Measurements from ENCODE around the gene ERH.

Gene ERH

DNA sequence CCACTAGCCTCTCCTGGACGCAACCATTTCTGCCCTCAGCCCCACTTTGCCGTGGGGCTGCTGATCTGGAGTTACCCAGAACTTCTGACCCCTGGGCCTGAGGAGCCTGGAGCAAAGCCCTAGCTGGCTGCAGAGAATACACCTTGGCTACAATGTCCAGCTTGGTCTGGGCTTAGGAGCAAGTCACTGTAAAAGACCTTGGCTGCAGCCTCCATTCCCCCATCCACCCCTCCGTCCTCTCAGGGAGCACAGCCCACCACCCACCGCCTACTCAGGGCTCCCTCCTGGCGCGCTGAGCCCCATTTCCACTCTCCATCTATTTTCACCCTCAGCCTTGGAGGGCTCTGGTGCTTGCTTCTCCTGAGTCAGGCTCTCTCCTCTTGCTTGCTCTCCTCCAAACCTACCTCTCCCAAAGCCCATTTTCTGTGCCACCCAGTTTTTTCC, 42.9 kb downstream of the ERH start:
- no peak for DNase-seq

DNA sequence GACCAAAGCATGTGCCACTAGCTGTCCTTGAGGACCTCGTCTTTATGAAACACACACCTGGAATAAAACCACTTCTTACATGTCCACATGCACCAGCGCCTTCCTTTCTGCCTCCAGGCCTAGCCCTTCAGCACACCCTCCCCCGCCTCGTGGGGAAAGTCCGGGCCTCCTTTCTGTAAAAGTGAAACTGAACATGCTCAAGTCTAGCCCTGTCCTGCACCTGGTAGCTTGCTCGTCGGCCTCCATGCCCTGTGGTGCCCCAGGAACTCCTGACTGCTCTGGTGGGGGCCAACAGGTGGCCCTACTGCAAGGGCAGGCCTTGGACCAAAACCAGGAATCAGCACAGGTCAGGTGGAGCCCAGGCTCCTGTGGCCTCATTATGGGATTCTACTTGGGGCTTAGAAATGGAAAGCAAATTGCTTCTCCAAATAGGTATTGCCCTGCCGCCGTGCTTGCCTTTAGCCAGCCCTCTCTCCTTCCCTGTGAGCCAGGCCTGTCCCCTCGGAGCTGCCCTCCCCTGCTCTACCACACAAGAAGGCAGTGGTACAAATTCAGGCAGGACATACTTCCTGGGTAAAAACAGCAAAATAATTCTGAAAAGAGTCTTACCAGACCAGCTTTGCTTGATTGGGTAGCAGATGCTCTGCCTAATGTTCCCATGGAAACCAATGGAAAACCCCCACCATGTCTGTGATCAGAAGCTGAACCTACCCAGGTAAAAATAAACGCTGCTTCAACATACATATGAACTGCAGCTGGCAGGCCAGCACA, 43.5 kb downstream of the ERH start:
- no peak for DNase-seq

DNA sequence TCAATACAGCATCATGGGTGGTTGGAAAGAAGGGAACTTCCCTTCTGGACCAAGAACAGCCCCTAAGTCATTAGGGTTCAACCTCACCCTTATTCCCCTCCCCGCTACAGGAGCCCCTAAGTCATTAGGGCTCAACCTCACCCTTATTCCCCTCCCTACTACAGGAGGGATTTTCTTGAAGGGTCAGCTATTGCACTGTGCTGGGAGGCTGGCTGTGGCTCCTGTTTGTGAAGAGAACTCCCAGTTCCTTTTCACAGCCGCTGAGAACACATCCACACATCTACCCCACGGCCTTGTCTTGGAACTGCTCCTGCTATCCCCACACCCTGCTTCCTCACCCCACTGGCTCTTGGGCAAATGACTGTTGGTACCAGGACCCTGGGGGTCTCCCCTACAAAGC, 44.9 kb downstream of the ERH start:
- no peak for DNase-seq

DNA sequence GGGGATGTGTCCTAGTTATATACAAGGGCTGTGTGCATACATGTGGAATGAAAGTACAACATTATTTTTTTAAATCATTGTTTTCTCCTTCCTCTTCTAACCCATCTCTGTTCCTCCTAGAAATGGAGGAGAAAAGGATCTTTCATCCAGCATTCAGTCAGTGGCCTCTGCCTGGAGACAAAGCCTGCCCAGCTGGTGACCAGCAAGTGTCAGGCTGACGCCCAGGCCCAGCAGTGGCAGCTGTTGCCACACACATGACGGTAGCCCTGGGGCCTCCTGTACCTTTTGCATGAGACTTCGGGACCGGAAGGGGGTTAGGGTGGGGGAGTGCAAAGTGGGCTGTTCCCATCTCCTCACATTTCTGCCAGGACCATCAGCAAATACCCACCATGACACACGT, 46.2 kb downstream of the ERH start:
- no peak for DNase-seq

DNA sequence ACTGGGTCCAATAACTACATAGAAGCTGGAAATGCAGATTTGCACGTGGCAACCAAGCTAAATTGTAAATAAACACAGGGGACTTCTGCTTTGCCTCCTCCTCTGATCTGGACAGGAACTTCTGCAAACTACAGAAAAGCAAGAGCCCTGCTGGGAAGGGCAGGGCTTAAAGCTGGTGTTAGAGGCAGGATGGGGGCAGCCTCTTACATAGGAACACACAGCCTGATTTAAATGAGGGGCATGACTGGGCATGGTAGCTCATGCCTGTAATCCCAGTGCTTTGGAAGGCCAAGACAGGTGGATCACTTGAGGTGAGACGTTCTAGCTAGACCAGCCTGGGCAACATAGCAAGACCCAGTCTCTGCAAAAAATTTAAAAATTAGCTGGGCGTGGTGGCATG, 46.7 kb downstream of the ERH start:
- no peak for DNase-seq

DNA sequence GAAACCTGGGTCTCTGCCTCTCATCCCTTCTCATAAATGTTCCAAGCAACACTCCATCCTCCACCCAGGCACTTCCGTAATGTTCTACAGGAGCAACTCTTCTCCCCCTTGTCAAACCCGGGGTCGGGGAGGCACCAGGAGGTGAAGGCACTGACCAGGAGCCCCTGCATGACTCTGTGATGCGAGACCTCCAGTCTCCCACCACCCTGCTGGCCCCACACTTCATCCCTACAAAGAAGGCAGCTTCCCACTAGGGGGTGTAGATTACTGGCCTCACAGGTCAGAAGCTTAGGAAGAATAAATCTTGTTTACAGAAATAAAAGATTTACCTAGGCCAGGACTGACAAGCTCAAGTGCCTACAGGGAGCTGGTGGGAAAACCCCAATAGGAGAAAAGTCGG, 47.2 kb downstream of the ERH start:
- no peak for DNase-seq

DNA sequence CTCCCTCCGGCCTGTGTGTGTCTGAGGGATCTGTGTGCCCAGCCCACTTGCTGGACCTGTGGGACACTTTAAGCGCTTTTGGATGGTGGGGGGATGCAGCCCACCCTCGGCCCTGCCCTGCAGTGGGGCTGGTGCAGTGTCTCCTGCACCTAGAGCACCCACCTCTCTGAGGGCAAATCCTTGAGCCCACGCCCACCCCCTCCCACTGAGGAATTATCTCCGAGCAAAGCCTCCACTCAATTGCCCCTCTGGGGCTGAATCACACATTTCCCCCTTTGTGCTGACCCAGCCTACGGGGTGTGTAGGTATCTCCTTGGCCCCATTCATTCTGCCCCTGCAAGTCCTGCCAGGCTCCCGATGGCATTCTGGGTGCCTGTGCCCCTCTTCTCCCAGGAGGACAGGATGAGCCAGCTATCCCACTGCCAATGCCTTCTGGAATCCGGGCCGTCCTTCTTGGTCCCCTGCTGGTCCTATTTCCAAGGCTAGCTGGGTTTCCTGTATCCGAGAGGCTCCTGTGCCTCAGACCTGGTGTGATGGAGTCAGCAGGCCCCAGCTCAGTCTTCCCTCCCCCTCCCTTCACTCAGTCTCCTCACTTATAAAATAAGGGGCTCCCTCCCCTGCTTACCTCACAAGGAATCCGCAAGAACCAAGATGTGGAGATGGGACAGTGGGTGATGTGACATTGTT, 48.9 kb downstream of the ERH start:
- no peak for DNase-seq

DNA sequence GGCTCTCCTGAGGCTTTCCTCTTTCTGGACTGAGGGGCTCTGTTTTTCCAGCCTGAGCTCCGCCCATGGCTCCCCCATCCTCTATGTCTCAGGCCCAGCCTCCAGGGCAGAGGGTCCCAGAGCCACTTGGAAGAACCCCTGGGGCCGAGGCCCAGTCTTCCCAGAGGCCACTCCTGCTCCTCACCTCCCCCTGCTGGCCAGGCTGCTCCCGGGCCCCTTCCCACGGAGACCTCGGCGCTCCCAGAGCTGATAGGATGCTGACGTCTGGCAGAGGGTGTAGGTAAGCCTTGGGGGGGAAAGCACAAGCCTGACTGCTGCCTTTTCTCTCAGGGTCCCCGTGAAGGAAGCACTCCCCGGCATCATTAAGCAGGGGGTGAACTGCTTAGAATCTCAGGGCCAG, 51.4 kb downstream of the ERH start:
- no peak for DNase-seq

DNA sequence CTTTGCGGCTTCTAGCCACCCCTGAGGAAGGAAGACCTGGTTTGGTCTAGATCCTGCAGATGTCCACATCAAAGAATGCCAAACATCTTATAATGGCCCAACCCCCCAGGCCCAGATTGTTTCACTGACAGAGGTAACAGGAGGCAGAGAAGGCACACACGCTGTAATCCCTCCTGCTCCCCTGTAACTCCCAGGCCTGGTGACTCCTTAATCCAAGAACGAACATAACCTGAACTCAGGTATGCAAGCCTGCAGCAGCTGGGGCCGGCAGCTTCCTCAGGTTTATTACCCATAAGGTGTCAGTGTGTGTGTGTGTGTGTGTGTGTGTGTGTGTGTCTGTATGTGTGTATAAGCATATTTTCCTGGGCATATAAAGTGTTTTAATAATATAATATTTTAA, 52.7 kb downstream of the ERH start:
- no peak for DNase-seq

DNA sequence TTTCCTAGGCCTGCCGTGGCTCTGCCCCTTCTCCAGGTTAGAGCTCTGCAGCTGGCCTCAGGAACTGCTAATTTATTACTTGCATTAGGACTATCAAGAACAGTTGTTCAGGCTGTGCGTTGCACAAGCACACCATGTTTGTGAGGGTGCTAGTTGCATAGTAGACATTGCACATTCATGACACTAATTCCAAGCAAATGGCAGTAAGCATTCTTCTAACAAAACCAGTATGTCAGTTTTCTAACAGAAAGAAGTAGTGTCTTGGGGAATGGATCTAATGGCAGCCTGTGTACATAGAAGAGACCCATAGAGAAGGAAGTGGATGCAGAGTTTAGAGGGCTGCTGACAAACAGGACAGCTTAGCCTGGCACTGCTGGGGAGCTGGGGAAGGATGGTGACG, 53.9 kb downstream of the ERH start:
- DNase-seq = no peak

DNA sequence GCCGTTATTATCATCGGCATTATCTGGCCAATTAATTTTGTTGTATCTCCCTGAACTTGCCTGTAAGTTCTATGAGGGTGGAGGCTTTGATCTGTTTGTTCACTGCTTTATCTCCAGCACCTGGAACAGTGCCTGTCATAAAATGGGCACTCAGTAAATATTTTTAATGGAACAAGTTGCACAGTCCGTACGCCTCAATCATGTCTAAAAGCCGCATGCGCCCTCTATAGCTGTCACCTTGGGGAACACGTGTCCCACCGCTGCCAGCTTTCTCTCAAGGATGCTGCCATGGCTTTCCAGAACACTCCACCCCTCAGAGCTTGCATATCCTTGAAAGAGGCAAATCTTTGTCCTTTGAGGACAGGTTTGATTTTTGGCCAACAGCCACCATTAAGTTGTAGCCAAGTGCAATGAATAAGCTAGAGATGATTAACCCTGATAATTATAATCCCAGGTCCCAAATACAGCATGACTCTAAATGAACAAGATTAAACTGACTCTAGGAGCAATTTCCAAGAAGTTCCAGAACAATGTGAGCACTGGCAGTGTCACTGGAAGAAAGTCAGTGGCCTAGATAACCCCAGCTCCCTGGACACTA, 55.1 kb downstream of the ERH start:
- DNase-seq = no peak

DNA sequence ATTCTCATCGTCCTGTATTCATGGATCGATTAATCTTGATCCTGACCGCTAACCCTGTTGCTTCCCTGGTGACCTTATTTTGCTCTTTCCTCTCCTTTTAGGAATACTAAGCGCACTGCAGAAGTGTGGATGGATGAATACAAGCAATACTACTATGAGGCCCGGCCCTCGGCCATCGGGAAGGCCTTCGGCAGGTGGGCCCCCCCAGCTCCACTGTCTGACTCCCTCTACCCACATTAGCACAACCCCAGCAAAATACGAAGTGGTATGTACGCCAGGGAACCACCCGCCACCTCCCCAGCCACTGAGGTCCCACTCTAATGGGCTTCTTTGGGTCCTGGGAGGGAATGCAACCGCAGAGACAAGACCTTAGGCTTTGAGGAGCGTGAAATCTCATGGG, 58.7 kb downstream of the ERH start:
- no peak for DNase-seq

DNA sequence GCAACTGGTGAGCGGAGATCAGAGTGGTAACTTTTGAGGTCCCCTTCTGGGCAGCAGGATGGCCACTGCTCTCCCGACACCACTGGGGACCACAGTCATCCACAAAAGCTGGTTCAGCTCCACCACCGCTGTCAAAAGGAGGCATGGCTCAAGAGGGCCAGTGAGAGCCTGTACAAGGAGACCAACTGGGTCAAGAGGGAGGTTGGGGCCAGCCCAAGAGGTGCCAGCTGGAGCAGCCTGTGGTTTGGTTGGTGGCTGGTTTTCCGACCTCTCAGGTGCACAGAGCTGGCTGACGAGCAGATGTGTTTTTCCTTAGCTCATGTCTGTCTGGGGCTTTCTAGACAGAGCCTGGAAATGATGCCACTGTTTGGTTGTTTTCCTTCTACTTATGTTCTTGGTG, 60.1 kb downstream of the ERH start:
- no peak for DNase-seq

DNA sequence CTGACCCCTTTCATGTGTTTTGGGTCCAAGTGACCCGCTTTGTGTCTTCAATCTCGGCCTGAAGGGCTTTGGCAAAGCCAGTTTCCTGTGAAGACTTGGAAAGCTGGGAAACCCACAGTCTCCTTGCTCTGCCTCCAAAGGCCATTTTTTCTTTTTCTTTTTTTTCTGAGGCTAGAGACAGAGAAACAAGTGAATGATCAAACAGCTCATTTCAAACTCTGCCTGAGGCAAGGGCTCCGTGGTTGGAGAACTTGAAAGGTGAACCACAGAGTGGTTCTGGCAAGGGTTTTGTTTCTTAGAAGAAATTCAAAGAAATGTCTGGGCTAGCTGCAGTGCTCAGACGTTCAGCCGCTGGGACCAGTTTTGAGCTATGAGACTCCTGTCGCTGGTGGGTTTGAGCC, 62.7 kb downstream of the ERH start:
- no peak for DNase-seq

DNA sequence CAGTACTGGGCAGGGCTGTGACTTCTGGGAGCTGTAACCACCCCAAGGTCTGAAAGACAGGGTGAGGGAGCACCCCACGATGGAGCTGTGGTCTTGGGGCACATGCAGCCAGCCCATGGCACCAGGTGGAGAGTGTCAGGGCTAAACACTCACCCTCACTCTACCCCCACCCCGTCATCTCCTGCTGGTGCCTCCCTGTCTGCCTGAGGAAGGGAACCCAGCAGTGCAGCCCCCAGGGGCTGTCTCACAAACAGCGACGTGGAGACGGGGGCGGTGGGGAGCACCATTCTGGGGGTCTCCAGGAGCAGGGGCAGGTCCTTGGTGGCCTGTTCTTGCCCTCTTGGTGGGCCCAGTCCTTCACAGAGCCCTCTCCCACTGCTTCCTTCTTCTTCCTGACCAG, 63.5 kb downstream of the ERH start:
- DNase-seq = no peak

DNA sequence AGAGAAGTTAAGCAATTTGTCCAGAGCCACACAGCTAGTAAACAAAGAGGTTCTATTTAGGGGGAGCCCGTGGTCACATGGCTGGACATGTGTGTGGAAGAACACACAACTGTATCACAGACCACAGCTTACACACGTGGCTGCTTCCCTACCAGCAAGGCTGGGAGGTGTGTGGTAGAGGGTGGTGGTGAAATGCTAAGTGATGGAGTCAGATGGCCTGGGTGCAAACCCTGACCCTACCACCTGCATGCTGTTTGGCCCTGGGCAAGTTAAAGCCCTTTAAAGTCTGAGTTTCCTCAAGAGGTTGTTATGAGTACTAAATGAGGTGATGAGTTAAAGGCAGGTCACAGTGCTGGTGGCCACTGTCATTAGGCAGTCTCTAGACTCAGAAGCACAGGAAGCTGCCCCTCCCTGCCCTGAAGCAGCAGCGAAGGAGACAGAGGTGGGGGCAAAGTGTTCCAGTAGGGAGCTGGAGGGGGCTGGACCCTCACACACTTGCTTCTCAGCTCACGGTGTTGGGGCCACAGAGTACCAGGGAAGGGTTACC, 64.2 kb downstream of the ERH start:
- no peak for DNase-seq

DNA sequence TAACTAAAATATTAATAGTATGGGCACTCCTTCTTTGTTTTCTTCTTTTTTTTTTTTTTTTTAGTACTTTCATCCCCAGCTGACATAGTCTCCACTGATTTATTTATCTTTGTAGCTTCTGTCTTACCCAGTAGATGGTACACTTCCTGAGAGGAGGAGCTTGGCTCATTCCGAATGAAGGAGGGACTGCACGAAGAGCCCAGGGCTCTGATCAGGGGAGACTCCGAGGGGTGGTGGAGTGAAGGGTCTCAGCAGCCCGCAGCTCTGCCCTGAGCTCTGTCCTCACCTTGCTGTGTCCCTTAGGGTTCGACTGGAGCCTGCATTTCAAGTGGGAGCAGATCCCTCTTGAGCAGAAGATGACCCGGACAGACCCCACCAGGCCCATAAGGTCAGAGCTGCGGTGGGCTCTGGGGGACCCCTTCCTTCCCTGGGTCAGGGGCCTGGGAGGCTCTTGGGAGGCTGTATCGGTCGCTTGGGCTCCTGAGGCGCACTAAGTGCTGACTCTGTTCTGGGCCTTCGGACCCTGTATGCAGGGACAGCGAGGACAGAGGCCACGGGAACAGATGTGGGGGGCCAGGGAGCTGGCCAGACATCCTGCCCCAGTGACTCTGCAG, 65.2 kb downstream of the ERH start:
- DNase-seq = no peak

DNA sequence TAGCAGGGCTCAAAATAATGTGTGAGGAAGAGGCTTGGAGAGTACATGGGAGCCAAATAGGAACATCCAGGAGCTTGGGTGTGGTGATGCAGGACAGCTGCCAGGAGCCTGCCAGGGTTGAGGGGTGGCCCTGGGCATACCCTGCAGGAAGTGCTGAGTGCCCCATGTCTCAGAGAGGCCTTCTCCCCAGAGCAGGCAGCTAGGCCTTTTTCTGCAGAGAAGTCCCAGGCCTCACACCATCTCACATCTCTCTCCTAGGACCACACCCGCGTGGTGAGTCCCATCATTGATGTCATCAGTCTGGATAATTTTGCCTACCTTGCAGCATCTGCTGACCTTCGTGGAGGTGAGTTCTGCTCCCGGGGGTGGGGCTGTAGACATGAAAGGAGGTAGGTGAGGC, 66.9 kb downstream of the ERH start:
- DNase-seq = no peak
